GM12892 (cell line): ENCODE data around the gene STYX. TPM values are rescaled to one million over a fixed set of nuclear protein-coding genes. Genes with fewer than 3 reads are reported as not detected.

ENCODE experiments used
- DNase-seq: peaks from one replicate; pipeline ENCODE4 v3.0.0; 2011; ENCODE audit not compliant: insufficient read length
- FAIRE-seq: peaks from 2 replicates; lab custom pipeline; 2011; peaks lifted over from hg19 to GRCh38; lab: Jason Lieb, UNC
- POLR2A ChIP-seq: IDR thresholded peaks from 2 replicates; pipeline ENCODE4 v1.6.1; 2011; ENCODE audit warnings: low read depth, low read length, control low read depth
- POLR2AphosphoS5 ChIP-seq: IDR thresholded peaks from 2 replicates; pipeline ENCODE4 v1.6.1; 2011; ENCODE audit warnings: low read depth, low read length, control low read depth
- TAF1 ChIP-seq: IDR thresholded peaks from 2 replicates; pipeline ENCODE4 v1.6.1; 2011; ENCODE audit warnings: low read depth, mild to moderate bottlenecking, control low read depth, low read length, borderline replicate concordance
- polyA plus RNA-seq: library from polyadenylated mRNA; unstranded; fragments of >200 nt; gene quantifications from one replicate; pipeline ENCODE4 v1.2.1, GENCODE V29; 2012; ENCODE audit warnings: missing spikeins, inconsistent platforms; ENCODE audit not compliant: missing spikeins

Gene STYX
- 12.0 TPM for polyA plus RNA-seq

- DNase-seq, result peak; percentile 70
- FAIRE-seq, result peak; percentile 97
- TF ChIP-seq POLR2A (peak; percentile 95), POLR2AphosphoS5 (peak; percentile 93), TAF1 (peak; percentile 58)
Measured at GRCh38 chr14:52729925-52730708, at the start of gene STYX. Gene STYX, plus strand, starts transcription at chr14:52730166. Its CDS starts 309 bp downstream, at chr14:52730475.

- FAIRE-seq, result no peak
- no peak for DNase-seq
- TF ChIP-seq POLR2A (no peak), POLR2AphosphoS5 (no peak), TAF1 (no peak)
Measured at GRCh38 chr14:52683985-52684520, 45.9 kb upstream of the STYX start.

GRCh38 chr14:52686176-52686575 is 43.8 kb upstream of the STYX start:
- TF ChIP-seq TAF1 (no peak), POLR2A (no peak)
- no peak for DNase-seq
- no peak for FAIRE-seq

- TF ChIP-seq TAF1 (no peak), POLR2A (no peak), POLR2AphosphoS5 (no peak)
- FAIRE-seq (no peak), DNase-seq (no peak)
Measured at GRCh38 chr14:52690983-52691760, 38.8 kb upstream of the STYX start.

- no peak for DNase-seq
- no peak for TF ChIP-seq POLR2AphosphoS5
- no peak for FAIRE-seq
Measured at GRCh38 chr14:52692248-52692962, 37.6 kb upstream of the STYX start.

- DNase-seq, result no peak
- no peak for FAIRE-seq
- TF ChIP-seq POLR2A (no peak), TAF1 (no peak), POLR2AphosphoS5 (no peak)
Measured at GRCh38 chr14:52693036-52693435, 36.9 kb upstream of the STYX start.

GRCh38 chr14:52693532-52693931 is 36.4 kb upstream of the STYX start:
- DNase-seq (no peak), FAIRE-seq (no peak)
- no peak for TF ChIP-seq POLR2AphosphoS5

- TF ChIP-seq TAF1, result no peak
- TF ChIP-seq POLR2A, result 0 out of 2 replicates have a peak, but pooled peaks have one; percentile 13
- no peak for TF ChIP-seq POLR2AphosphoS5
- FAIRE-seq (peak; percentile 90), DNase-seq (peak; percentile 28)
Measured at GRCh38 chr14:52694761-52695480, 35.0 kb upstream of the STYX start.

- TF ChIP-seq TAF1, result no peak
- peak; percentile 73; the same call in 1 of the 2 replicates for TF ChIP-seq POLR2A
- FAIRE-seq (peak; percentile 62), DNase-seq (peak; percentile 50)
Measured at GRCh38 chr14:52695481-52696091, 34.4 kb upstream of the STYX start, which contains the start of gene ERO1A. Gene ERO1A, minus strand, starts transcription at chr14:52695558. Its CDS starts 77 bp downstream, at chr14:52695481.

GRCh38 chr14:52700701-52701172 is 29.2 kb upstream of the STYX start:
- no peak for DNase-seq
- no peak for FAIRE-seq
- TF ChIP-seq POLR2A, result no peak
- no peak for TF ChIP-seq POLR2AphosphoS5
- no peak for TF ChIP-seq TAF1

- TF ChIP-seq TAF1, result no peak
- TF ChIP-seq POLR2A, result no peak
- TF ChIP-seq POLR2AphosphoS5, result no peak
- no peak for FAIRE-seq
- DNase-seq, result no peak
Measured at GRCh38 chr14:52701223-52701622, 28.7 kb upstream of the STYX start.

GRCh38 chr14:52703225-52703624 is 26.7 kb upstream of the STYX start:
- FAIRE-seq (no peak), DNase-seq (no peak)
- TF ChIP-seq POLR2A (no peak), POLR2AphosphoS5 (no peak), TAF1 (no peak)
